Fibroblast of lung (primary cell): ENCODE results near the gene TMC1. TPM values are rescaled to one million over a fixed set of nuclear protein-coding genes. Genes with fewer than 3 reads are reported as not detected.
A peak's percentile ranks its signal among the peaks of the same experiment; 100 is the strongest.
"Not testable (repeated sequence)": the region's sequence is repeated elsewhere in the genome, so short reads cannot be mapped to it uniquely, and the experiment has no call there.

Experiments used
- DNase-seq, 2 donors: peaks; one replicate each; pipeline versions ENCODE4 v3.0.0 to v3.0.0-alpha.2; 2010; ENCODE audit warnings: low read depth in 2 of 2
- H2AFZ ChIP-seq: 2 replicates; pipeline ENCODE4 v1.5.1; 2012; ENCODE audit warnings: low read length, control low read depth, inconsistent platforms
- H3K27ac ChIP-seq: 2 replicates; pipeline ENCODE4 v1.5.1; 2011; ENCODE audit warnings: low read length, control low read depth; ENCODE audit not compliant: insufficient read depth
- H3K27me3 ChIP-seq: 2 replicates; pipeline ENCODE4 v1.5.1; 2011; ENCODE audit warnings: mild to moderate bottlenecking, low read length; ENCODE audit not compliant: control insufficient read depth, insufficient read depth
- H3K36me3 ChIP-seq: 2 replicates; pipeline ENCODE4 v1.5.1; 2011; ENCODE audit warnings: low read length; ENCODE audit not compliant: control insufficient read depth, insufficient read depth
- H3K4me1 ChIP-seq: 2 replicates; pipeline ENCODE4 v1.5.1; 2011; ENCODE audit warnings: low read length; ENCODE audit not compliant: control insufficient read depth, insufficient read depth; ENCODE audit errors: extremely low read depth
- H3K4me2 ChIP-seq: 2 replicates; pipeline ENCODE4 v1.5.1; 2011; ENCODE audit warnings: low read length, control low read depth; ENCODE audit not compliant: insufficient read depth; ENCODE audit errors: extremely low read depth
- H3K4me3 ChIP-seq, 4 experiments: fragments of 200-600 bp in 1 of 4; sonication (generic) in 1 of 4; replicated peaks in 1 of 4; 2 replicates each; pipeline ENCODE4 v1.5.1; 2011 to 2016; ENCODE audit warnings: low read length in 4 of 4, low read depth in 3 of 4, mild to moderate bottlenecking in 3 of 4, control low read depth in 2 of 4, inconsistent platforms in 1 of 4, mixed read lengths in 1 of 4; ENCODE audit not compliant: insufficient read depth in 1 of 4; ENCODE audit errors: control extremely low read depth in 1 of 4
- H3K79me2 ChIP-seq: 2 replicates; pipeline ENCODE4 v1.5.1; 2012; ENCODE audit warnings: mild to moderate bottlenecking, low read length, inconsistent platforms; ENCODE audit not compliant: control insufficient read depth, insufficient read depth
- H3K9ac ChIP-seq: 2 replicates; pipeline ENCODE4 v1.5.1; 2011; ENCODE audit warnings: mild to moderate bottlenecking, low read length, control low read depth; ENCODE audit not compliant: insufficient read depth
- H3K9me3 ChIP-seq: 2 replicates; pipeline ENCODE4 v1.5.1; 2012; ENCODE audit warnings: low read depth, low read length; ENCODE audit not compliant: control insufficient read depth, insufficient read depth
- H4K20me1 ChIP-seq: 2 replicates; pipeline ENCODE4 v1.5.1; 2011; ENCODE audit warnings: low read length; ENCODE audit not compliant: control insufficient read depth, insufficient read depth; ENCODE audit errors: extremely low read depth
- CTCF ChIP-seq, 2 donors: IDR thresholded peaks in 1 of 2; conservative IDR thresholded peaks in 1 of 2; 1 replicate in 1 of 2; 2 replicates in 1 of 2; pipeline ENCODE4 v1.5.1; 2011 to 2012; ENCODE audit warnings: low read length in 2 of 2, control low read depth in 1 of 2, inconsistent platforms in 1 of 2, low read depth in 1 of 2, mild to moderate bottlenecking in 1 of 2
- EZH2 ChIP-seq: IDR thresholded peaks from 2 replicates; pipeline ENCODE4 v1.5.1; 2012; ENCODE audit warnings: low read length, control low read depth, mild to moderate bottlenecking; ENCODE audit errors: missing control alignments
- polyA plus RNA-seq, 2 donors: library from polyadenylated mRNA; depleted of rRNA in 1 of 2; stranded (reverse) in 1 of 2; unstranded in 1 of 2; fragments of >200 nt; gene quantifications; 2 replicates each; pipeline ENCODE4 v1.2.1, GENCODE V29; 2011 to 2012; ENCODE audit warnings: missing spikeins in 1 of 2
- total RNA-seq: library from RNA; depleted of rRNA; stranded (reverse); fragments of >200 nt; gene quantifications from 2 replicates; pipeline ENCODE4 v1.2.1, GENCODE V29; 2014

The TMC1 gene
- total and polyA plus RNA-seq, 2 donors (not counting 1 experiment from before 2014, with no cell fraction given), result 0.27 to 0.33 TPM

DNA sequence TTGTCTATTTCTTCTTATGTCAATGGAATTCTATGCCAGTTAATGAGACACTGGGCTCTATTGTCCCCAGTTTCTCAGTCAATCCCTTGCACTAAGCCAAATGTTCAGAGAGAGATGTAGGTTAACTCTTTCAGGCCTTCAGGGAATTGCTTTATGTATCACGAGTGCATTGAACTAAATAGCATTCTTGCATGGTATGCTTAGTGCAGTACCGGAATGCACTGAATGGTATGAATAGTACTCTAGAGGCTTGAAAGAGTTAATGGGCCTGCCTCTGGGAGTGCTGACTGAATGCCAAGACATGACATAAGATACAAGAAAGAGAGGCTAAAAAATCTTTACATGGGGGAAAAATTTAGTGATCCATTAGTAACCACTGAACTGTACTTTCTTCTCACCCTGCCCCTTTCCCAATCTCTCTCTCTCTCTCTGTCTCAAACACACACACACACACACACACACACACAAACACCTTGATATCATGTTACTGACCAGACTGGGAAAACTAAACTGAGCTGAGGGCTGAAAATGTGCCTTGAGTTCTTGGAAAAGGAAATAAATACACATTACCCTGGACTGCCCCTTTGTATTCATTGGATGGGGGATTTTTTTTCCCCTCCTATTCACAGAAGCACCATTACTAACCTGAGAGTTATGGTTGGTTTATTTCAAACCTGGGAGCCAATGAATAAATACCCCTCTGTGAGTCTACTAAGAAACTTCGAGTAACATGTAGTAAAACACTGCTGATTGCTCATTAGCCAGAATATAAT lies 35.4 kb upstream of the TMC1 start:
- H3K9ac ChIP-seq, result no peak overlapping the region
- no peak overlapping the region for H3K4me2 ChIP-seq
- DNase-seq, result peak; percentile 46 to 78

DNA sequence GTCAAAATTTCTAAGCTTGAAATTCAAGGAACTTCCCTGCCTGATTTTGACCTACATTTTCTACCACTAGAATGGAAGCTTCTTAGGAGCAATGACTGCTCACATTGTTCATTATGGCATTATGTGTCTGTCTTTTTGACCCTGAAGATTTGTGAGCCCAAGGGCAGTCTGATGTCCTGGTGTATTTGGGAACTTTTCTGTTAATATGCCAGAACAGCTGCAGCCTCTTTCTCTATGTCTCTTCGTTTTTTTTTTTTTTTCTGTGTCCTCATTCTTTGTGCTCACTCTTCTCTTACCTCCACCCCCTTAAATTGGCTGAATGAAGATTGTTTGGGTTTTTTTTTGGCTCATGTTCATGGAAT lies 34.8 kb upstream of the TMC1 start:
- Histone ChIP-seq H3K36me3 (no peaks in the 10 kb centered on the region), H3K4me2 (no peak overlapping the region), H3K4me3 (no peak overlapping the region), H3K9ac (no peak overlapping the region), H3K27ac (no peak overlapping the region), H4K20me1 (no peaks in the 10 kb centered on the region), H2AFZ (no peak overlapping the region), H3K4me1 (peaks cover 2% of the 10 kb centered on the region), H3K27me3 (no peaks in the 10 kb centered on the region), H3K9me3 (no peaks in the 10 kb centered on the region), H3K79me2 (no peaks in the 10 kb centered on the region)
- DNase-seq, result no peak
- TF ChIP-seq EZH2 (no peak), CTCF (conservative IDR thresholded peaks at IDR 0.05 in 1 of 2, IDR thresholded peaks at IDR 0.05 in 1 of 2; ENCODE audit: low read depth in 1 of 2, low read length in 2 of 2) (no peak)

More for the DNA sequence above, 35.4 kb upstream of the TMC1 start:
- Histone ChIP-seq H3K27me3 (no peaks in the 10 kb centered on the region), H4K20me1 (no peaks in the 10 kb centered on the region), H3K36me3 (no peaks in the 10 kb centered on the region), H3K4me3 (no peak overlapping the region), H2AFZ (no peak overlapping the region), H3K9me3 (no peaks in the 10 kb centered on the region), H3K27ac (no peak overlapping the region), H3K4me1 (peaks cover 2% of the 10 kb centered on the region), H3K79me2 (no peaks in the 10 kb centered on the region)
- TF ChIP-seq CTCF (conservative IDR thresholded peaks at IDR 0.05 in 1 of 2, IDR thresholded peaks at IDR 0.05 in 1 of 2; ENCODE audit: low read depth in 1 of 2, low read length in 2 of 2), result no peak
- no peak for TF ChIP-seq EZH2

GRCh38 chr9:72487665-72488064 lies 33.7 kb upstream of the TMC1 start:
- H3K9ac ChIP-seq, H2AFZ ChIP-seq, H3K4me2 ChIP-seq, DNase-seq, H3K9me3 ChIP-seq, H3K4me3 ChIP-seq, H3K36me3 ChIP-seq, H3K27ac ChIP-seq, H3K4me1 ChIP-seq, H4K20me1 ChIP-seq, H3K79me2 ChIP-seq, H3K27me3 ChIP-seq: not testable (repeated sequence)
